Motor neuron (in vitro differentiated cells): ENCODE results near the gene TMEM179. TPM values are rescaled to one million over a fixed set of nuclear protein-coding genes. Genes with fewer than 3 reads are reported as not detected.

Source experiments
- ATAC-seq, 8 experiments: fragments of 200-7000 bp; cut with Tn5 transposase; replicated peaks in 6 of 8; 2 replicates each; pipeline ENCODE4 v1.8.0; 2021; ENCODE audit warnings: mild to moderate bottlenecking in 8 of 8, moderate library complexity in 8 of 8
- H3K27ac ChIP-seq, 2 donors: fragments of 250-450 bp; sonication (Bioruptor Pico); 2 replicates each; pipeline ENCODE4 v1.9.0; 2021; ENCODE audit warnings: antibody characterized with exemption in 2 of 2, mild to moderate bottlenecking in 2 of 2, moderate library complexity in 1 of 2
- H3K4me1 ChIP-seq, 2 donors: fragments of 250-450 bp; sonication (Bioruptor Pico); replicated peaks in 1 of 2; 2 replicates each; pipeline ENCODE4 v1.6.1; 2021; ENCODE audit warnings: antibody characterized with exemption in 2 of 2, mild to moderate bottlenecking in 2 of 2, moderate library complexity in 1 of 2
- H3K4me3 ChIP-seq, 5 donors: fragments of 250-450 bp; sonication (Bioruptor Pico); 2 replicates each; pipeline ENCODE4 v1.9.0; 2021; ENCODE audit warnings: antibody characterized with exemption in 5 of 5, mild to moderate bottlenecking in 5 of 5, moderate library complexity in 4 of 5
- WGBS, 10 experiments: fragments of 450-650 bp; shearing (Covaris generic); methylation state at CpG; one replicate each; pipeline ENCODE4 v1.0.0; 2022; 5-methylcytosine and 5-hydroxymethylcytosine counted together
- in situ Hi-C, 9 experiments: fragments of 400-800 bp; cut with MboI; loops; one replicate each; pipeline ENCODE4 v1.15.0; 2021; ENCODE audit warnings: low sequenced_read_pairs in 9 of 9, low pct_unique_long_range_greater_than_20kb in 2 of 9; ENCODE audit not compliant: unreplicated experiment in 9 of 9
- total RNA-seq, 8 experiments: library from RNA; unstranded; fragments of 300-600 nt; gene quantifications; 2 replicates each; pipeline versions ENCODE4 v1.2.3 to v1.2.4, GENCODE V29; 2022

Gene TMEM179
- total RNA-seq, 8 experiments from 2014 or later, result 0.40 to 18.8 (median 12.8) TPM

DNA sequence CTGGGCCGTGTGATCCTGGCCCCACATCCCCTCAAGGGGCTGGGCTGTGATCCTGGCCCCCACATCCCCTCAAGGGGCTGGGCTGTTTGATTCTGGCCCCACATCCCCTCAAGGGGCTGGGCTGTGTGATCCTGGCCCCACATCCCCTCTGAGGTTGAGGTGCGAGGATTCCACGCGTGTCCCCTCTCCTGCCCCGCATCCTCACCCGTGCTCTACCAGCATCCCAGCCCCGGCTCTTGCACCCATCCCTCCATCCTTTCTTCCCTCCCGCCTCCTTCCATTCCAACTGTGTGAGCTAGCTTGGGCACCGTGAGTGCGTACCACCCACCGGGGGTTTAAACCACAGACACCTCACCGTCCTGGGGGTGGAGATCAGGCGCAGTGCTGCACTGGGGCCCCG, 31.1 kb upstream of the TMEM179 start:
- H3K4me1 ChIP-seq, result peaks cover 24 to 28% of the 10 kb centered on the region in 2 donors
- no peak overlapping the region for H3K4me3 ChIP-seq
- no peak overlapping the region for H3K27ac ChIP-seq
- ATAC-seq, result no peak
- in situ Hi-C loops, result loop anchor here in 4 of 9 experiments (25.0 kb wide), 2 partner anchors 498 to 548 kb away; partner anchors contain the start of genes ASPG (in 2 of the 4) and KIF26A (in 2 of the 4)
- WGBS, 10 experiments, result 65% methylated on average over 2 of the region's 14 CpGs; no CpG with 5 or more reads in 9 of the 10 experiments

DNA sequence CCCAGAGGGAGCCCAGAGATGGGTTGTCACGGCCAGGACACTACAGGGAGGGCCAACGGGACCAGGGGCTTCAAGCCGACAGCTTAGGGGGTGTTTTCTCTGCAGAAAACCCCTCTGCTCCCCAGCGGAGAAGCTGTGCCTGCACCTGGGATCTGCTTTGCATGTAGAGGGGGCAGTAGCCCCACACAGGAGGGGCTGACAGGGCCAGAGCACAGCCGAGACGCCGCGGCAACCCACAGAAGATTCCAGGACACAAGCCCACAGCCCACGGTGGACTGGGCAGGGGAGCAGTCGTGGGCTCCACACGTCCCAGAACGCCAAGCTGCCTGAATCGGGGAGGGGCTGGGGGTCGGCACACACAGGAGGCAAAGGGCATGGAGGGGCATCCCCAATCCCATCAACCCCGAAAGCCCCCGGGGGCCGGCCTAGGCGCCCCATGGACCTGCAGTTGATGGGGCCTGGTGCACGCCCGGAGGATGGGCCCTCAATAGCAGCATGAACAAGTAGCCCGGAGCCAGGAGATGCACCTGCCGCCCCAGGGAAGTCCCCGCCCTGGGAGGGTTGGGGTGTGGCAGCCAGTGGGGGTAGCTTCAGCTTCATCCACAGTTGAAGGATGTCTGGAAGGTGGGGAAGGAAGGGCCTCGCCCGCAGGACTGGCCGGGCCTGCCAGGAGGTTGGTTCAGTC, 30.5 kb upstream of the TMEM179 start:
- no peak for ATAC-seq
- Histone ChIP-seq H3K4me3 (no peak overlapping the region), H3K4me1 (peaks cover 20 to 25% of the 10 kb centered on the region in 2 donors), H3K27ac (no peak overlapping the region)
- WGBS, 10 experiments, result 24 to 66% (median 40%) methylated on average over 1 to 6 of the region's 26 CpGs; no CpG with 5 or more reads in 7 of the 10 experiments
- in situ Hi-C loops, result loop anchor here in 4 of 9 experiments (25.0 kb wide), 2 partner anchors 498 to 548 kb away; partner anchors contain the start of genes ASPG (in 2 of the 4) and KIF26A (in 2 of the 4)

DNA sequence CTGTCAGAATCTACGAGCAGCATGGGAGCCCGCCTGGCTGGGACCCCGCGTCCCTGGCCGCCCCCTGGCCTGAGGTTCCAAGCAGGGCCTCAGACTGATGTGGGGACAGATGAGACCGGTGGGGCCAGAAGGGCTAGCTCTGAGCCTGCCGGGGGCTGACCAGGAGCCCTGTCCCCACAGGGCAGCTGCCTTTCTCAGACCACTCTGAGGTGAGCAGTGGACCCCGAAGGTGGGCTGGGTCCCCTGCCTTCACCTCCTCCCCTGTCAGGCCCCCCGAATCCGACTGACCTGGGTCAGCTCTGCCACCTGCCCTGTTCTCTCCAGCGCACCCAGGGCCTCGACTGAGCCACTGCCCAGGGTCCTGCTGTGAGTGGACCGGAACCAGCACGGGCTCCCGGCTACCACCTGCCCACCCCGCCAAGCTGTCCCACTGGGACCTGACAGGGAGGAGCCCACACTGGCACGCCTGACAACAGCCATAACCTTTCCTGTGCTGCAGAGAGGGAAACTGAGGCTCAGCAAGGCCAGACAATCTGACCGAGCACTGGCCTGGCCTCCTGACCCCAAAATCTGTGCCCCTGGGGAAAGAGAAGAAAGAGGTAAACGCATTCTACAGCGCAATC, 29.7 kb upstream of the TMEM179 start:
- Histone ChIP-seq H3K4me3 (no peak overlapping the region), H3K27ac (no peak overlapping the region), H3K4me1 (peaks cover 17 to 22% of the 10 kb centered on the region in 2 donors)
- peak in 3 of 8 experiments; percentile 7 to 16 (median 10) for ATAC-seq
- in situ Hi-C loops, result loop anchor here in 4 of 9 experiments (25.0 kb wide), 2 partner anchors 497 to 547 kb away; partner anchors contain the start of genes ASPG (in 2 of the 4) and KIF26A (in 2 of the 4)
- WGBS, 10 experiments, result 60 to 70% methylated on average over 1 to 2 of the region's 20 CpGs; no CpG with 5 or more reads in 8 of the 10 experiments

DNA sequence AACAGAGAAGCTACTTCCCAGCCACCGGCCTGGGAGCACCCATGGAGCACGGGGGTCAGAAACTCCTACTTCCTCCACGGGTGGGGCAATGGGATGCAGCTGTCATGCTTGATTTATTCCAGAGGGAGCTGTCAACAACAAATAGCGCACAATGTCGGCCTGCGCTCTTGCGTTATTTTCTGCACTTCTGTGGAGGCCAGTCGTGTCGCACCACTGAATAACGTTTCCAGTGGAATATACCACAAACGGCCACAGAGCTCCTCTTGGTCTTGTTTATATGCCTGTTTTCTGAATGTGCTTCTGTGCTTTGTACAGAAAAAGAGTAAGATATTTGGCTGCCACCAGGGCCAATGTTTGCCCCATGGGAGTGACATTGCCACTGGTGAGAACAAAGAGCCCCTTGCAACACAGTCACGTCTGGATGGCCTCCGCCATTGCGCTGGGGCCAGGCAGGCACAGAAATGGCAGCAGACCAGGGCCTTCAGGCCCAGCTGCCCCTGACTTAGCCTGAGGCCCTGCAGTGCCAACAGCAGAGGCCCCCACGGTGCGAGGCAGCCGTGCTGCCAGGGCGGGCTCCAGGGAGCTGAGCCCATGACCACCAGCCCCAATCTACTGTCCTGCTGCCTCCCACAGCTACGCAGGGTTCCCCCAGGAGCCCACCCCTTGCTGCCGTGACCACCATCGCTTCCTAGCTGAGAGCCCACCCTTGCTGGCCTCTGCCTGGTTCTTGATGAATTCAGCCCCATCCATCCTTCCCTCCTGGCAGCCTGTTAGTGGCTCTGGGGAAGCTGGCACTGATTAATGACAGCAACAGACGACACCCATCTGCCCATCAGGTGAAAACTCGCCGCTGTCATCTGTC, 28.9 kb upstream of the TMEM179 start:
- Histone ChIP-seq H3K4me1 (peaks cover 11 to 15% of the 10 kb centered on the region in 2 donors), H3K27ac (no peak overlapping the region), H3K4me3 (no peak overlapping the region)
- in situ Hi-C loops, result loop anchor here in 4 of 9 experiments (25.0 kb wide), 2 partner anchors 496 to 546 kb away; partner anchors contain the start of genes ASPG (in 2 of the 4) and KIF26A (in 2 of the 4)
- peak in 2 of 8 experiments; percentile 3 to 10 for ATAC-seq
- WGBS, 10 experiments, result 39 to 89% (median 67%) methylated on average over 1 to 9 of the region's 24 CpGs; no CpG with 5 or more reads in 3 of the 10 experiments

DNA sequence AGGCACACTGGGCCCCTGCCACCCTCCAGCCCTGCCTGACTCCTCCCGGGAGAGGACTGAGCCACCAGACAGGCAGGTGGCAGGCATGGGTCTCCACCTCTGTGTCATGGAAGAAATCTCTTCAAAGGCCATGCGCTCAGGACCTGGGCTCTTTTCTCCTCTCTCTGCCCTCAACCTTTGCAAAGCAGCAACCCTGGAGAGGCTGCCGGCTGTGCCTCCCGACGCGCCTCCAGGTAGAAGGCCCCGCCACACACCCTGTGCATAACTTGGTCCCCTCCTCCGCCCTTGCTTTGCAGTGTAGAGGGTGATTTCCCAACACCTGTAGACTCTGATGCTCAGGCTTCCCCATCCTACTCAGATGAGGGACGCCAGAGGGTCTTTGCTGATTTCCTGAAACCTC, 28.2 kb upstream of the TMEM179 start:
- ATAC-seq, result no peak
- in situ Hi-C loops, result loop anchor here in 4 of 9 experiments (25.0 kb wide), 2 partner anchors 495 to 545 kb away; partner anchors contain the start of genes ASPG (in 2 of the 4) and KIF26A (in 2 of the 4)
- peaks cover 7% of the 10 kb centered on the region in 2 donors for H3K4me1 ChIP-seq
- no peak overlapping the region for H3K4me3 ChIP-seq
- no peak overlapping the region for H3K27ac ChIP-seq
- 63 to 82% (median 67%) methylated on average over 1 to 2 of the region's 9 CpGs; no CpG with 5 or more reads in 5 of the 10 experiments for WGBS, 10 experiments

DNA sequence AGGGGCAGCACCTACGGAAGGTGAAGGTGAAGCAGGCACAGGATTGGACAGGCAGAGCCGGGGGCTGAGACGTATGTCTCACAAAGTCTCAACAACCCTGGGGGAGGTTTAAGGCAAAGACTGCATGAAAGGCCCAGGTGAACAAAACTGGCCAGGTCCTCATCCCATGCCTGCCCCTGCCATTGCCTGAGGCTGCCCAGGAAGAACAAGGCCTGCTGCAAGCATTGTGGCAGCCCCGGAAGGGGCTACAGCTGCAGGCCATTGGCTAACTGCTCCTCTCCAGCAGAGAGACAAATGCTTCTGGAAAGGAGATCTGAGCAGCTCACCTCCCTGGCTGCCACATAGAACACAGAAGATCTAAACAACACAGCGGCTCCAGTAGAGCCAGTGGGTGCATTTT, 20.4 kb upstream of the TMEM179 start:
- in situ Hi-C loops, result loop anchor here in 4 of 9 experiments (25.0 kb wide), 2 partner anchors 488 to 538 kb away; partner anchors contain the start of genes ASPG (in 2 of the 4) and KIF26A (in 2 of the 4)
- 35 to 80% (median 50%) methylated on average over 1 to 4 of the region's 5 CpGs; no CpG with 5 or more reads in 5 of the 10 experiments for WGBS, 10 experiments
- H3K4me1 ChIP-seq, result no peaks in the 10 kb centered on the region
- no peak overlapping the region for H3K27ac ChIP-seq
- peak in 1 of 8 experiments; percentile 14 for ATAC-seq
- no peak overlapping the region for H3K4me3 ChIP-seq

DNA sequence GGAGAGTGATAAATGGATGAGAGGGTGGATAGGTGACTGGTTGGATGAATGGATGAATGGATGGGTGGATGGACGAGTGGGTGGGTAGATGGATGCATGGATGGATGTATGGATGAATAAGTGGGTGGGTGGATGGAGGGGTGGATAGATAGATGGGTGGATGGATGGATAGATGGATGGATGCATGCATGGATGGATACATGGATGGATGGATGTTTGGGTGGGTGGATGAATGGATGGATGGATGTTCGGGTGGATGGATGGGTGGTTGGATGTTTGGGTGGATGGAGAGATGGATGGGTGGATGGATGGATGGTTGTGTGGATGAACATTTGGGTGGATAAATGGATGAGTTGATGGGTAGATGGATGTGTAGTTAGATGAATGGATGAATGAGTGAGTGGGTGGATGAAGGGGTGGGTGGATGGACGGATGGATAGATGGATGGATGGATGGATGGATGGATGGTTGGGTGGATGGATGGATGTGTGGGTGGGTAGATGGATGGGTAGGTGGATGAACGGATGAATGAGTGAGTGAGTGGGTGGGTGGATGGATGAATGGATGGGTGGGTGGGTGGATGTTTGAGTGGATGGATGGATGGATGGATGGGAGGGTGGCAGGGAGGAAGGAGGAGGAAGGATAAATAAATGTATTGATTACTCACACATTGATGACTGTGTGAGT, 9.7 kb upstream of the TMEM179 start:
- 7 to 80% (median 56%) methylated on average over 1 to 4 of the region's 4 CpGs; no CpG with 5 or more reads in 3 of the 10 experiments for WGBS, 10 experiments
- Histone ChIP-seq H3K27ac (no peak overlapping the region), H3K4me3 (no peak overlapping the region), H3K4me1 (no peaks in the 10 kb centered on the region)
- no peak for ATAC-seq
- in situ Hi-C loops, result no loop called here

DNA sequence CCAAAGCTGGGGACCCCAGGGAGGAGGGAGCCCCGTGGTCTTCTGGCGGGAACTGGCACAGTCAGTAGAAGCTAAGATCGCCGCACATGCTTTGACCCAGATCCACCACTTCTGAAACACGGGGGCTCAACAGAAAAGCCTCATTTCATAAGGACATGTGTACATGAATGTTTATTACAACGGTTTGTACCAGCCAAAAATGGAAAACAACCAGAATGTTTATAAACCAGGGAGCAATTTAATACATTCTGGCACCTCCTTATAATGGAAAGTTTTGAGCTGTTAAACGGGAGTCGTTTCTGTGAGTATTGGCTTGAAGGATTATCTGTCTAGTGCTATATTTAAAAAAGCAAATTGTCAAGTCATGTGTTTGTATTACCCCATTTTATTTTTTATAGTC, 7.3 kb upstream of the TMEM179 start:
- H3K4me3 ChIP-seq, result no peak overlapping the region
- 0 to 100% (median 41%) methylated on average over 1 to 6 of the region's 8 CpGs for WGBS, 10 experiments
- ATAC-seq, result no peak
- in situ Hi-C loops, result no loop called here
- H3K4me1 ChIP-seq, result no peaks in the 10 kb centered on the region
- no peak overlapping the region for H3K27ac ChIP-seq

DNA sequence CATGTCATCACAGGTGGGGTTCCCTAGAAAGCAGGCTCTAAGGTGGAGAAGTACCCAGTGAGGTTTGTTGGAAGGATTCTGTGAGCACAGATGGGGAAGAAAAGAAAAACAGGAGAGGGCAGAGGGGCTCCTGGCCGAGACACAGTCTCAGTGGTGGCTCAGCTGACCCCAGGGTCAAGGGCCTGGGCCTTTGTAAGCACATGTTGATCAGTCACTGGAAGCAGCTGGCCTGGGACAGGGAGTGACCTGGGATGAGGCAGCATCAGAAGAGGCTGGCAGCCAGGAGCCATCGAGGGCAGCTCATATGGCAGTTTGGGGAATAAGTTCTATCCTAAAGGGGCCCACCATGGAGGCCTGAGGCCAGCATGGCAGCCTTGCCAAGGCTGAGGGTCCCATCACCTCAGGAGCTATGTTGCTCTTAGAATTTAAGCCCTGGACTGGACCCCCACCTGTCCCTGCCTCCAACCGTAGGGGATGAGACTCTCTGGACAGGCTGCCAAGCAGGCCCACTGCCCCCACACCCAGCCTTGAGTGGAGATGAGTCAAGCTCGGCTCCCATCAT, 6.3 kb upstream of the TMEM179 start:
- no peak for ATAC-seq
- H3K4me3 ChIP-seq, result no peak overlapping the region
- no peaks in the 10 kb centered on the region for H3K4me1 ChIP-seq
- in situ Hi-C loops, result no loop called here
- 0 to 67% (median 20%) methylated on average over 1 to 2 of the region's 4 CpGs; no CpG with 5 or more reads in 5 of the 10 experiments for WGBS, 10 experiments
- no peak overlapping the region for H3K27ac ChIP-seq

DNA sequence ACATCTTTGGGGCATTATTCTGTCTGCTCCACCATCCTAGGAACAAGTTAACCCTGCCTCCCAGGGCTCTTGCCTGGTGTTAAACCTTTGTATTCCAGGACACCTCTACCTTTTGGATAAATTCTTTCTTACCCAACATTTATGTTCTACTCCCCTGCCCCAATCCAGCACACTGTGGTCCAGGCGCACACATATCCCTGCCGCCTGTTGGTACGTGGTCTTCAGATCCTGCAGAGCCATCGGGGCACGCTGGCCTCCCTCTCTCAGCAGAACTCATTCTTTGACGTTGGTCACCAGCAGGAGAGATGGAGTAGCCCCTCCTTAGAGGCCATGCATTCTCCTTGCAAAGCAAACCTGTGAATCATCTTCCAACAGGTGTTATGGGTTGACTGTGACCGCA, 5.1 kb upstream of the TMEM179 start:
- Histone ChIP-seq H3K4me1 (peaks cover 4 to 5% of the 10 kb centered on the region in 2 donors), H3K4me3 (no peak overlapping the region), H3K27ac (no peak overlapping the region)
- in situ Hi-C loops, result no loop called here
- ATAC-seq, result no peak
- 0 to 80% (median 49%) methylated on average over 1 to 3 of the region's 7 CpGs; no CpG with 5 or more reads in 4 of the 10 experiments for WGBS, 10 experiments

DNA sequence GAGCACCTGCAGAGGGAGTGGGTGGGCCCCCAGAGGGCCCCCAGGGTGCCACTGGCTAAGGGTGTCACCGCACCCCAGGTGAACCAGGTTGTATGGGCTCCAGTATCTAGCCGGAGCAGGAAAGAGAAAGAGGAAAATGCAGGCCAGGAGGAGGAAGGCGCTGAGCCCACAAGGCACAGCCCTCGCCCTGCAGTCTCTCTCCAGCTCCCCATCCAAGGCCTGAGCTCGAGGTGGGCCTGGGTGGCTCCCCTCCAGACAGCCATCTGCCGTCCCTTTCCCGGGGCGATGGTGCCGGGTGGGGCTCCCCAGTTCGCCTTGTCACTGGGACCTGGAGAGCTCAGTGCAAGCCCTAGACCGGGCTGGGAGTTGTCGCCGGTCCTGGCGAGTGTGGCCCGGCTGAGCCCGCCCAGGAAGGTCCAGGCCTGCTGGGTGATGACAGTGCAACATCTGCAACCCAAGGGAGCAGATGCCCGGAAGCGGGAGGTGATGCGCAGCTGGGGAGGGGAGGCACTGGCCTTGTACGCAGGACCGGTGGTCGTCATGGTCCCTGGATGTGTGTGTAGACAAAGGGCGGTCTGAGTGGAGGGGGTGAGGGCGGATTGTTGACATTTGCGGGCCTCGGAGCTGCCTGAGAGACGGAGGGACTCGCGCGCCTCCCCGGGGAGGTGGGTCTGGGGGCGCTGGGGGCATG, 716 bp downstream of the TMEM179 start:
- Histone ChIP-seq H3K4me1 (peaks cover 27 to 29% of the 10 kb centered on the region in 2 donors), H3K27ac (peak overlapping the region; percentile 34 to 61), H3K4me3 (peak overlapping the region; percentile 29 to 58 (median 45))
- peak in 5 of 8 experiments; percentile 70 to 82 (median 78) for ATAC-seq
- WGBS, 10 experiments, result 0 to 73% (median 63%) methylated on average over 3 to 6 of the region's 32 CpGs; no CpG with 5 or more reads in 7 of the 10 experiments
- in situ Hi-C loops, result no loop called here
